ENCODE results near the gene MYRIP.
"Not testable (repeated sequence)": the region's sequence is repeated elsewhere in the genome, so short reads cannot be mapped to it uniquely, and the experiment has no call there.

DNA sequence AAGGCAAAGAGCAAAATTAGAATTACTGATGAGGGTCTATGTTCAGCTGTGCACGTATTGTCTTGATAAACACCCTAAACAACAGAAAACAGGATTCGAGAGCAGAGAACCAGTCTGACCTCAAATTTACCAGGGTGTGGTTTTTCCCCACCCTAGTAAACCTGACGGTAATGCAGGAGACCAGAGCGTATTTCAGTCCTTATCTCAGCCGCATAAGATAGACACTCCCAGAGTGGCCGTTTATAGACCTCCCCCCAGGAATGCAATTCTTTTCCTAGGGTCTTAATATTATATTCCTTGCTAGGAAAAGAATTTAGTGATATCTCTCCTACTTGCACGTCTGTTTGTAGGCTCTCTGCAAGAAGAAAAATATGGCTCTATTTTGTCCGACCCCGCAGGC lies 216.5 kb downstream of the MYRIP start:
- TF ChIP-seq POLR2A, CTCF (IDR thresholded peaks at IDR 0.05): not testable (repeated sequence)
